GM23338 (cell line): ENCODE data around the gene CCNI2. TPM values are rescaled to one million over a fixed set of nuclear protein-coding genes. Genes with fewer than 3 reads are reported as not detected.

ENCODE experiments used
- ATAC-seq: fragments of 200-7000 bp; cut with Tn5 transposase; 3 replicates; pipeline ENCODE4 v1.9.1; 2020
- DNase-seq: peaks from one replicate; pipeline ENCODE4 v3.0.0-alpha.2; 2015; ENCODE audit warnings: low spot score
- H2AFZ ChIP-seq: fragments of 200-600 bp; sonication (generic); 2 replicates; pipeline ENCODE4 v1.8.0; 2016; ENCODE audit warnings: antibody characterized with exemption, mild to moderate bottlenecking, moderate library complexity
- H3F3A ChIP-seq: fragments of 200-600 bp; sonication (generic); replicated peaks from 2 replicates; pipeline ENCODE4 v1.8.0; 2017; ENCODE audit warnings: antibody characterized with exemption, mixed run types, low read depth
- H3K27ac ChIP-seq: fragments of 200-600 bp; sonication (generic); 2 replicates; pipeline ENCODE4 v1.6.1; 2016; ENCODE audit warnings: low read depth
- H3K27me3 ChIP-seq: fragments of 200-600 bp; sonication (generic); 2 replicates; pipeline ENCODE4 v1.8.0; 2016; ENCODE audit warnings: mild to moderate bottlenecking, mixed run types, moderate library complexity; ENCODE audit not compliant: insufficient read depth
- H3K36me3 ChIP-seq: fragments of 200-600 bp; sonication (generic); 2 replicates; pipeline ENCODE4 v1.8.0; 2016; ENCODE audit warnings: mild to moderate bottlenecking; ENCODE audit not compliant: insufficient read depth
- H3K4me1 ChIP-seq: fragments of 200-600 bp; sonication (generic); 2 replicates; pipeline ENCODE4 v1.8.0; 2016; ENCODE audit warnings: mild to moderate bottlenecking, moderate library complexity; ENCODE audit not compliant: insufficient read depth
- H3K4me2 ChIP-seq: fragments of 200-600 bp; sonication (generic); 2 replicates; pipeline ENCODE4 v1.7.1; 2017; ENCODE audit warnings: mixed run types
- H3K4me3 ChIP-seq: fragments of 200-600 bp; sonication (generic); 2 replicates; pipeline ENCODE4 v1.6.1; 2016; ENCODE audit warnings: mixed run types
- H3K79me2 ChIP-seq: fragments of 200-600 bp; sonication (generic); replicated peaks from 2 replicates; pipeline ENCODE4 v1.8.0; 2017; ENCODE audit warnings: mild to moderate bottlenecking; ENCODE audit not compliant: insufficient read depth
- H3K9me2 ChIP-seq: fragments of 200-600 bp; sonication (generic); 2 replicates; pipeline ENCODE4 v1.8.0; 2017; ENCODE audit not compliant: insufficient read depth
- H4K20me1 ChIP-seq: fragments of 200-600 bp; sonication (generic); replicated peaks from 2 replicates; pipeline ENCODE4 v1.8.0; 2017; ENCODE audit warnings: mild to moderate bottlenecking; ENCODE audit not compliant: insufficient read depth
- H3K27ac Mint-ChIP-seq: 2 replicates; pipeline ENCODE4 v1.8.0; 2020; ENCODE audit warnings: inconsistent platforms, mild to moderate bottlenecking, moderate library complexity, mixed read lengths
- H3K27me3 Mint-ChIP-seq: 3 replicates; pipeline ENCODE4 v1.8.0; 2022; ENCODE audit warnings: low read depth, mild to moderate bottlenecking, moderate library complexity, mixed read lengths, inconsistent platforms; ENCODE audit not compliant: insufficient read depth, poor library complexity
- H3K36me3 Mint-ChIP-seq: 3 replicates; pipeline ENCODE4 v1.8.0; 2021; ENCODE audit warnings: low read depth, mild to moderate bottlenecking, inconsistent platforms, moderate library complexity, mixed read lengths
- H3K4me1 Mint-ChIP-seq: 3 replicates; pipeline ENCODE4 v1.8.0; 2020; ENCODE audit warnings: mild to moderate bottlenecking, inconsistent platforms, mixed read lengths
- H3K4me3 Mint-ChIP-seq: 3 replicates; pipeline ENCODE4 v1.8.0; 2021; ENCODE audit warnings: moderate library complexity, mild to moderate bottlenecking, inconsistent platforms, mixed read lengths
- H3K9me3 Mint-ChIP-seq: 3 replicates; pipeline ENCODE4 v1.8.0; 2020; ENCODE audit warnings: moderate library complexity, mild to moderate bottlenecking, inconsistent platforms, mixed read lengths
- CREB1 ChIP-seq: fragments of 250-450 bp; sonication (Bioruptor Pico); IDR thresholded peaks from 2 replicates; pipeline ENCODE4 v1.5.0; 2020; ENCODE audit warnings: low read depth, mild to moderate bottlenecking, moderate library complexity
- EZH2 ChIP-seq: fragments of 200-600 bp; sonication (generic); IDR thresholded peaks from one replicate; pipeline ENCODE4 v1.8.0; 2017; ENCODE audit warnings: antibody characterized with exemption, mild to moderate bottlenecking, low read depth; ENCODE audit not compliant: unreplicated experiment
- EZH2phosphoT487 ChIP-seq: fragments of 200-600 bp; sonication (generic); IDR thresholded peaks from one replicate; pipeline ENCODE4 v1.8.1; 2018; ENCODE audit warnings: antibody characterized with exemption; ENCODE audit not compliant: unreplicated experiment
- JUNB ChIP-seq: IDR thresholded peaks from one replicate; pipeline ENCODE4 v1.6.1; 2016; ENCODE audit warnings: antibody characterized with exemption; ENCODE audit not compliant: unreplicated experiment
- STAT1 ChIP-seq: IDR thresholded peaks from one replicate; pipeline ENCODE4 v1.6.1; 2016; ENCODE audit warnings: antibody characterized with exemption; ENCODE audit not compliant: unreplicated experiment
- ZNF114 ChIP-seq: fragments of 250-450 bp; sonication (Bioruptor Pico); IDR thresholded peaks from 2 replicates; pipeline ENCODE4 v1.5.0; 2020; ENCODE audit warnings: mild to moderate bottlenecking, moderate library complexity
- ZNF331 ChIP-seq: fragments of 250-450 bp; sonication (Bioruptor Pico); IDR thresholded peaks from 2 replicates; pipeline ENCODE4 v1.5.0; 2020; ENCODE audit warnings: low read depth, mild to moderate bottlenecking, moderate library complexity
- polyA plus RNA-seq: library from polyadenylated mRNA; unstranded; fragments of >200 nt; fragmentation: Nextera tagmentation; extraction: Ambion mirVana; gene quantifications from 2 replicates; pipeline ENCODE4 v1.2.1, GENCODE V29; 2016
- total RNA-seq: library from RNA; depleted of rRNA; stranded (reverse); fragments of >200 nt; shearing (Covaris generic); gene quantifications from 2 replicates; pipeline ENCODE4 v1.2.3, GENCODE V29; 2014
- TF ChIP-seq, protein P1 (sequence below): IDR thresholded peaks from one replicate; pipeline ENCODE4 v1.6.1; 2018; ENCODE audit warnings: antibody characterized with exemption; ENCODE audit not compliant: unreplicated experiment
- TF ChIP-seq, protein P2 (sequence below): fragments of 250-450 bp; sonication (Bioruptor Pico); IDR thresholded peaks from 2 replicates; pipeline ENCODE4 v1.5.0; 2020; ENCODE audit warnings: mild to moderate bottlenecking, moderate library complexity

The CCNI2 gene
- total and polyA plus RNA-seq, 2 experiments from 2014 or later: 0.55 to 2.5 TPM

DNA sequence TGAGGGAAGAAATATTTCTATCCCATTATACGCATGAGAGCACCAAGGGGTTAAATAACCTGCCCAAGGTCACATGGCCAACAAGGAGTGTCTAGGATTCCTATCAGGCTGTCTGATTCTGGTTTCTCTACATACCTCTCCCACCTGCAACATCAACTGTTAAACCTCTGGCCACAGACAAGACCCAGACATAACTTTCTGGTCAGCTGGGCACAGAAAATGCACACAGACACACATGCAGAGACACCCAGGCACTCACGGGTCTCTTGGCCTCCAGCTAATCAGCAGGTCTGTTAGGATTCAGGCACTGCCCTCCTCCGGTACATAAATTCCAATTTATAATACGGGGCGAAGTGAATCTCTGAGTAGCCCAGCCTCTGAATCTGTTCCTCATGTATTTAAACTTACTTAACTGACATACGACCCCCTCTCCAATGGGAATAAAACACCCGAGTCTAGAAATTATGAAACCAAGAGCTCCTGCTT lies 28.3 kb downstream of the CCNI2 start (continued):
- no peak for TF ChIP-seq EZH2
- TF ChIP-seq, protein P1, sequence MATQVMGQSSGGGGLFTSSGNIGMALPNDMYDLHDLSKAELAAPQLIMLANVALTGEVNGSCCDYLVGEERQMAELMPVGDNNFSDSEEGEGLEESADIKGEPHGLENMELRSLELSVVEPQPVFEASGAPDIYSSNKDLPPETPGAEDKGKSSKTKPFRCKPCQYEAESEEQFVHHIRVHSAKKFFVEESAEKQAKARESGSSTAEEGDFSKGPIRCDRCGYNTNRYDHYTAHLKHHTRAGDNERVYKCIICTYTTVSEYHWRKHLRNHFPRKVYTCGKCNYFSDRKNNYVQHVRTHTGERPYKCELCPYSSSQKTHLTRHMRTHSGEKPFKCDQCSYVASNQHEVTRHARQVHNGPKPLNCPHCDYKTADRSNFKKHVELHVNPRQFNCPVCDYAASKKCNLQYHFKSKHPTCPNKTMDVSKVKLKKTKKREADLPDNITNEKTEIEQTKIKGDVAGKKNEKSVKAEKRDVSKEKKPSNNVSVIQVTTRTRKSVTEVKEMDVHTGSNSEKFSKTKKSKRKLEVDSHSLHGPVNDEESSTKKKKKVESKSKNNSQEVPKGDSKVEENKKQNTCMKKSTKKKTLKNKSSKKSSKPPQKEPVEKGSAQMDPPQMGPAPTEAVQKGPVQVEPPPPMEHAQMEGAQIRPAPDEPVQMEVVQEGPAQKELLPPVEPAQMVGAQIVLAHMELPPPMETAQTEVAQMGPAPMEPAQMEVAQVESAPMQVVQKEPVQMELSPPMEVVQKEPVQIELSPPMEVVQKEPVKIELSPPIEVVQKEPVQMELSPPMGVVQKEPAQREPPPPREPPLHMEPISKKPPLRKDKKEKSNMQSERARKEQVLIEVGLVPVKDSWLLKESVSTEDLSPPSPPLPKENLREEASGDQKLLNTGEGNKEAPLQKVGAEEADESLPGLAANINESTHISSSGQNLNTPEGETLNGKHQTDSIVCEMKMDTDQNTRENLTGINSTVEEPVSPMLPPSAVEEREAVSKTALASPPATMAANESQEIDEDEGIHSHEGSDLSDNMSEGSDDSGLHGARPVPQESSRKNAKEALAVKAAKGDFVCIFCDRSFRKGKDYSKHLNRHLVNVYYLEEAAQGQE: no peak
- TF ChIP-seq JUNB: no peak
- no peak for TF ChIP-seq CREB1
- TF ChIP-seq ZNF331: no peak
- TF ChIP-seq STAT1: no peak

- no peak overlapping the region for H3K27ac ChIP-seq
- 0 out of 2 replicates have a peak, but pooled peaks cover 4% of the 10 kb centered on the region for H4K20me1 ChIP-seq
- TF ChIP-seq EZH2phosphoT487 (no peak), EZH2 (peak; percentile 29), ZNF114 (CRISPR knock-in tag) (no peak)
- TF ChIP-seq, protein P2, sequence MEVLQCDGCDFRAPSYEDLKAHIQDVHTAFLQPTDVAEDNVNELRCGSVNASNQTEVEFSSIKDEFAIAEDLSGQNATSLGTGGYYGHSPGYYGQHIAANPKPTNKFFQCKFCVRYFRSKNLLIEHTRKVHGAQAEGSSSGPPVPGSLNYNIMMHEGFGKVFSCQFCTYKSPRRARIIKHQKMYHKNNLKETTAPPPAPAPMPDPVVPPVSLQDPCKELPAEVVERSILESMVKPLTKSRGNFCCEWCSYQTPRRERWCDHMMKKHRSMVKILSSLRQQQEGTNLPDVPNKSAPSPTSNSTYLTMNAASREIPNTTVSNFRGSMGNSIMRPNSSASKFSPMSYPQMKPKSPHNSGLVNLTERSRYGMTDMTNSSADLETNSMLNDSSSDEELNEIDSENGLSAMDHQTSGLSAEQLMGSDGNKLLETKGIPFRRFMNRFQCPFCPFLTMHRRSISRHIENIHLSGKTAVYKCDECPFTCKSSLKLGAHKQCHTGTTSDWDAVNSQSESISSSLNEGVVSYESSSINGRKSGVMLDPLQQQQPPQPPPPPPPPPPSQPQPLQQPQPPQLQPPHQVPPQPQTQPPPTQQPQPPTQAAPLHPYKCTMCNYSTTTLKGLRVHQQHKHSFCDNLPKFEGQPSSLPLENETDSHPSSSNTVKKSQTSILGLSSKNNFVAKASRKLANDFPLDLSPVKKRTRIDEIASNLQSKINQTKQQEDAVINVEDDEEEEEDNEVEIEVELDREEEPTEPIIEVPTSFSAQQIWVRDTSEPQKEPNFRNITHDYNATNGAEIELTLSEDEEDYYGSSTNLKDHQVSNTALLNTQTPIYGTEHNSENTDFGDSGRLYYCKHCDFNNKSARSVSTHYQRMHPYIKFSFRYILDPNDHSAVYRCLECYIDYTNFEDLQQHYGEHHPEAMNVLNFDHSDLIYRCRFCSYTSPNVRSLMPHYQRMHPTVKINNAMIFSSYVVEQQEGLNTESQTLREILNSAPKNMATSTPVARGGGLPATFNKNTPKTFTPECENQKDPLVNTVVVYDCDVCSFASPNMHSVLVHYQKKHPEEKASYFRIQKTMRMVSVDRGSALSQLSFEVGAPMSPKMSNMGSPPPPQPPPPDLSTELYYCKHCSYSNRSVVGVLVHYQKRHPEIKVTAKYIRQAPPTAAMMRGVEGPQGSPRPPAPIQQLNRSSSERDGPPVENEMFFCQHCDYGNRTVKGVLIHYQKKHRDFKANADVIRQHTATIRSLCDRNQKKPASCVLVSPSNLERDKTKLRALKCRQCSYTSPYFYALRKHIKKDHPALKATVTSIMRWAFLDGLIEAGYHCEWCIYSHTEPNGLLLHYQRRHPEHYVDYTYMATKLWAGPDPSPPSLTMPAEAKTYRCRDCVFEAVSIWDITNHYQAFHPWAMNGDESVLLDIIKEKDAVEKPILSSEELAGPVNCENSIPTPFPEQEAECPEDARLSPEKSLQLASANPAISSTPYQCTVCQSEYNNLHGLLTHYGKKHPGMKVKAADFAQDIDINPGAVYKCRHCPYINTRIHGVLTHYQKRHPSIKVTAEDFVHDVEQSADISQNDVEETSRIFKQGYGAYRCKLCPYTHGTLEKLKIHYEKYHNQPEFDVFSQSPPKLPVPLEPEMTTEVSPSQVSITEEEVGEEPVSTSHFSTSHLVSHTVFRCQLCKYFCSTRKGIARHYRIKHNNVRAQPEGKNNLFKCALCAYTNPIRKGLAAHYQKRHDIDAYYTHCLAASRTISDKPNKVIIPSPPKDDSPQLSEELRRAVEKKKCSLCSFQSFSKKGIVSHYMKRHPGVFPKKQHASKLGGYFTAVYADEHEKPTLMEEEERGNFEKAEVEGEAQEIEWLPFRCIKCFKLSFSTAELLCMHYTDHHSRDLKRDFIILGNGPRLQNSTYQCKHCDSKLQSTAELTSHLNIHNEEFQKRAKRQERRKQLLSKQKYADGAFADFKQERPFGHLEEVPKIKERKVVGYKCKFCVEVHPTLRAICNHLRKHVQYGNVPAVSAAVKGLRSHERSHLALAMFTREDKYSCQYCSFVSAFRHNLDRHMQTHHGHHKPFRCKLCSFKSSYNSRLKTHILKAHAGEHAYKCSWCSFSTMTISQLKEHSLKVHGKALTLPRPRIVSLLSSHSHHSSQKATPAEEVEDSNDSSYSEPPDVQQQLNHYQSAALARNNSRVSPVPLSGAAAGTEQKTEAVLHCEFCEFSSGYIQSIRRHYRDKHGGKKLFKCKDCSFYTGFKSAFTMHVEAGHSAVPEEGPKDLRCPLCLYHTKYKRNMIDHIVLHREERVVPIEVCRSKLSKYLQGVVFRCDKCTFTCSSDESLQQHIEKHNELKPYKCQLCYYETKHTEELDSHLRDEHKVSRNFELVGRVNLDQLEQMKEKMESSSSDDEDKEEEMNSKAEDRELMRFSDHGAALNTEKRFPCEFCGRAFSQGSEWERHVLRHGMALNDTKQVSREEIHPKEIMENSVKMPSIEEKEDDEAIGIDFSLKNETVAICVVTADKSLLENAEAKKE (CRISPR knock-in tag): no peak
- H3K27me3 ChIP-seq: peaks cover 58% of the 10 kb centered on the region
- H2AFZ ChIP-seq: 0 out of 2 replicates have a peak overlapping the region, but pooled peaks have one; percentile 47
- DNase-seq (peak; percentile 54), ATAC-seq (peak; percentile 23)
- peaks cover 20% of the 10 kb centered on the region for H3K4me1 ChIP-seq
- peak overlapping the region; percentile 89 for H3K4me2 ChIP-seq
- peak overlapping the region; percentile 89 for H3K4me3 ChIP-seq
- H3F3A ChIP-seq: no peaks in the 10 kb centered on the region
- H3K79me2 ChIP-seq: no peaks in the 10 kb centered on the region; the same call in 1 of the 2 replicates
- no peaks in the 10 kb centered on the region for H3K36me3 ChIP-seq
- peak overlapping the region; percentile 76 for H3K4me3 Mint-ChIP-seq
- no peak overlapping the region for H3K27ac Mint-ChIP-seq
- no peaks in the 10 kb centered on the region for H3K36me3 Mint-ChIP-seq
- H3K9me3 Mint-ChIP-seq: no peaks in the 10 kb centered on the region
- peaks cover 32% of the 10 kb centered on the region for H3K27me3 Mint-ChIP-seq
- peaks cover 34% of the 10 kb centered on the region for H3K4me1 Mint-ChIP-seq
- peaks cover 2% of the 10 kb centered on the region; the same call in 1 of the 2 replicates for H3K9me2 ChIP-seq
These were observed 29.1 kb downstream of the CCNI2 start for GRCh38 chr5:132776131-132776937.
